Panc1 (cell line): ENCODE data around the gene MMD2. TPM values are rescaled to one million over a fixed set of nuclear protein-coding genes. Genes with fewer than 3 reads are reported as not detected.
A peak's percentile ranks its signal among the peaks of the same experiment; 100 is the strongest.
"Not testable (repeated sequence)": the region's sequence is repeated elsewhere in the genome, so short reads cannot be mapped to it uniquely, and the experiment has no call there.

Experiments
- ATAC-seq: fragments of 200-7000 bp; cut with Tn5 transposase; 2 replicates; pipeline ENCODE4 v1.9.1; 2020; ENCODE audit warnings: mild to moderate bottlenecking, moderate library complexity
- BruUV-seq: library from RNA; stranded (reverse); fragments of 400-500 nt; replicated peaks from 2 replicates; lab custom pipeline; 2021; lab: Mats Ljungman, UMichigan
- CTCF ChIA-PET: fragments of 300-600 bp; sonication (Branson Sonifier 250); formaldehyde crosslinking; loops from one replicate; lab custom pipeline; 2022; ENCODE audit warnings: antibody characterized with exemption; lab: Charles Lee
- POLR2A ChIA-PET: fragments of 300-600 bp; sonication (Branson Sonifier 250); formaldehyde crosslinking; loops from one replicate; lab custom pipeline; 2022; ENCODE audit warnings: antibody characterized with exemption; lab: Charles Lee
- DNase-seq: peaks from one replicate; pipeline ENCODE4 v3.0.0-alpha.2; 2010; ENCODE audit warnings: low read depth, low spot score
- H3K27ac ChIP-seq: 2 replicates; pipeline ENCODE4 v1.5.1; 2011; ENCODE audit warnings: mild to moderate bottlenecking, low read length, inconsistent platforms
- H3K27me3 ChIP-seq: fragments of 200-500 bp; sonication (Bioruptor generic); 2 replicates; pipeline ENCODE4 v1.6.0; 2014; ENCODE audit warnings: low read length, inconsistent platforms; ENCODE audit not compliant: control insufficient read depth, insufficient read depth
- H3K36me3 ChIP-seq: fragments of 200-500 bp; sonication (Bioruptor generic); 2 replicates; pipeline ENCODE4 v1.5.1; 2014; ENCODE audit warnings: inconsistent platforms, mild to moderate bottlenecking, low read length, moderate library complexity; ENCODE audit not compliant: control insufficient read depth, insufficient read depth
- H3K4me1 ChIP-seq: 2 replicates; pipeline ENCODE4 v1.5.1; 2011; ENCODE audit warnings: inconsistent platforms, mild to moderate bottlenecking, low read length, moderate library complexity; ENCODE audit not compliant: control insufficient read depth, insufficient read depth
- H3K4me3 ChIP-seq, 2 experiments: 2 replicates each; pipeline ENCODE4 v1.5.1; 2011 to 2012; ENCODE audit warnings: low read depth in 2 of 2, low read length in 2 of 2, mild to moderate bottlenecking in 2 of 2, inconsistent platforms in 1 of 2, moderate library complexity in 1 of 2
- H3K9me3 ChIP-seq: fragments of 200-500 bp; sonication (Bioruptor generic); 2 replicates; pipeline ENCODE4 v1.5.1; 2014; ENCODE audit warnings: low read depth, mild to moderate bottlenecking, inconsistent platforms, low read length, moderate library complexity; ENCODE audit not compliant: control insufficient read depth, insufficient read depth
- POLR2AphosphoS5 ChIP-seq: IDR thresholded peaks from 2 replicates; pipeline ENCODE4 v1.6.1; 2012; ENCODE audit warnings: mild to moderate bottlenecking, low read depth, low read length, moderate library complexity
- TCF7L2 ChIP-seq: IDR thresholded peaks from 2 replicates; pipeline ENCODE4 v1.6.1; 2011; ENCODE audit warnings: mild to moderate bottlenecking, low read depth, low read length, inconsistent platforms
- in situ Hi-C: cut with HindIII; loops from 2 replicates; pipeline ENCODE4 v1.10.0; 2016; ENCODE audit warnings: low sequenced_read_pairs, low pct_unique_long_range_greater_than_20kb
- intact Hi-C: fragments of 100-400 bp; cut with micrococcal nuclease; formaldehyde crosslinking; loops from one replicate; pipeline ENCODE4 v1.10.0; 2022; ENCODE audit not compliant: unreplicated experiment
- total RNA-seq: library from RNA; stranded (reverse); gene quantifications from one replicate; pipeline ENCODE4 v1.2.1, GENCODE V29; 2021; ENCODE audit not compliant: unreplicated experiment
- TF ChIP-seq, protein P1 (sequence below): fragments of 450-650 bp; IDR thresholded peaks from 2 replicates; pipeline ENCODE4 v1.5.1; 2017; ENCODE audit warnings: mild to moderate bottlenecking

The MMD2 gene
- total RNA-seq, 1 experiment from 2014 or later = not detected

DNA sequence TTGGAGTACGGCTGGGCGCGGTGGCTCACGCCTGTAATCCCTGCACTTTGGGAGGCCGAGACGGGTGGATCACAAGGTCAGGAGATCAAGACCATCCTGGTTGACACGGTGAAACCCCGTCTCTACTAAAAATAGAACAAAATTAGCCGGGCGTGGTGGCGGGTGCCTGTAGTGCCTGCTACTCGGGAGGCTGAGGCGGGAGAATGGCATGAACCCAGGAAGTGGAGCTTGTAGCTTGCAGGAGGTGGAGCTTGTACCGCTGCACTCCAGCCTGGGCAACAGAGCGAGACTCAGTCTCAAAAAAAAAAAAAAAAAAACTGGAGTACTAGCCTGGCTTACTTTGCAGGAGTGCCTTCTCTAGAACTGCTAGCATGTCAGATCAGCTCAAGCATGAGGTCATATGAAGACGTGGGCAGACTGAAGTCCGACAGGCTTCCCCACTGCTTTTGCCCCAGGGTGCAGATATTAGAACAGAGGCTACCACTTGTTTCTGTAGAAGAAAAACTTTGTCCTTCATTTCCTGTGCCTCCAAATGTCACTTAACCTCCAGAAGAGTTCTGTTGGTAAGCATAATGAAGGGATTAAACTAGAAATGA, 22.4 kb upstream of the MMD2 start:
- ChIA-PET POLR2A (interaction anchor here (0.6 kb wide), 1 partner anchor 122 kb away, joined by 4 read pairs; no protein-coding TSS in a partner anchor), CTCF (interaction anchor here (0.7 kb wide), 1 partner anchor 444 kb away, joined by 6 read pairs; no protein-coding TSS in a partner anchor)
- DNase-seq, in situ Hi-C loops, H3K4me1 ChIP-seq, ATAC-seq, BruUV-seq, H3K27me3 ChIP-seq, intact Hi-C loops, H3K27ac ChIP-seq, H3K9me3 ChIP-seq, H3K4me3 ChIP-seq: not testable (repeated sequence)
- H3K36me3 ChIP-seq = peaks cover 26% of the 10 kb centered on the region

GRCh38 chr7:4975626-4976025, 16.6 kb upstream of the MMD2 start:
- H3K9me3 ChIP-seq, BruUV-seq, H3K4me3 ChIP-seq, in situ Hi-C loops, POLR2A ChIA-PET, H3K27ac ChIP-seq, H3K4me1 ChIP-seq, H3K36me3 ChIP-seq, H3K27me3 ChIP-seq, ATAC-seq, CTCF ChIA-PET, DNase-seq: not testable (repeated sequence)
- intact Hi-C loops = loop anchor here (10.0 kb wide), 1 partner anchor 109 kb away; no protein-coding TSS in a partner anchor

DNA sequence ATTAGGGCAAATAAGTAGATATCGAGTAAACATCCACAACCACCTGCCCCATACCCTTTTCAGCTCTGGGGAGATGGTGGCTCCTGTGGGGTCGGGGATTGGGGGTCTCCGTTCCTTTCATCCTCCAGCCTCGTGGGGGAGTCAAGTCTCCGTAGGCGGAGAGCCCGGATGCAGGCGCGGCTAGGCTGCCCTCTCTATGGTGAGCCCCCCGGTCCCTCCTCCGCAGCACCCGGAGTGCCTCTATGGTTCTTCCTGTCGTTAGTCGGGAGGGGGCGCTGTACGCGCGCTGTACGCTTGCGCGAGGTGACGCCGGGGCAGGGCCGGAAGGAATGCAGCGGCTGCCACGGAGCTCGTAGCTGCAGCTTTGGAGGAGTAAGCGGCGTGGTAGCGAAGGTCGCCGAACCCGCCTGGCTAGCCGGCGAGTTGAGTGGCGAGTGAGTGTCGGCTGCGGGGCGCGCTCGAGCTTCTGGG, 14.8 kb upstream of the MMD2 start:
- H3K4me1 ChIP-seq = no peaks in the 10 kb centered on the region
- H3K9me3 ChIP-seq = no peaks in the 10 kb centered on the region
- no peaks in the 10 kb centered on the region for H3K27me3 ChIP-seq
- no TSS peak for BruUV-seq
- H3K27ac ChIP-seq = peak overlapping the region; percentile 70; the same call in 1 of the 2 replicates
- in situ Hi-C loops (no loop called here), intact Hi-C loops (loop anchor here (5.0 to 10.0 kb wide), 2 partner anchors 111 to 141 kb away; no protein-coding TSS in a partner anchor)
- peak; percentile 74 for DNase-seq
- peak; percentile 98 for ATAC-seq
- CTCF ChIA-PET = interaction anchor here (0.6 to 1.0 kb wide), 4 partner anchors 17 to 144 kb away, joined by 3 to 14 read pairs (median 5); no protein-coding TSS in a partner anchor
- TF ChIP-seq TCF7L2 = no peak
- TF ChIP-seq, protein P1, sequence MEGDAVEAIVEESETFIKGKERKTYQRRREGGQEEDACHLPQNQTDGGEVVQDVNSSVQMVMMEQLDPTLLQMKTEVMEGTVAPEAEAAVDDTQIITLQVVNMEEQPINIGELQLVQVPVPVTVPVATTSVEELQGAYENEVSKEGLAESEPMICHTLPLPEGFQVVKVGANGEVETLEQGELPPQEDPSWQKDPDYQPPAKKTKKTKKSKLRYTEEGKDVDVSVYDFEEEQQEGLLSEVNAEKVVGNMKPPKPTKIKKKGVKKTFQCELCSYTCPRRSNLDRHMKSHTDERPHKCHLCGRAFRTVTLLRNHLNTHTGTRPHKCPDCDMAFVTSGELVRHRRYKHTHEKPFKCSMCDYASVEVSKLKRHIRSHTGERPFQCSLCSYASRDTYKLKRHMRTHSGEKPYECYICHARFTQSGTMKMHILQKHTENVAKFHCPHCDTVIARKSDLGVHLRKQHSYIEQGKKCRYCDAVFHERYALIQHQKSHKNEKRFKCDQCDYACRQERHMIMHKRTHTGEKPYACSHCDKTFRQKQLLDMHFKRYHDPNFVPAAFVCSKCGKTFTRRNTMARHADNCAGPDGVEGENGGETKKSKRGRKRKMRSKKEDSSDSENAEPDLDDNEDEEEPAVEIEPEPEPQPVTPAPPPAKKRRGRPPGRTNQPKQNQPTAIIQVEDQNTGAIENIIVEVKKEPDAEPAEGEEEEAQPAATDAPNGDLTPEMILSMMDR = peak; percentile 95
- peak; percentile 94 for TF ChIP-seq POLR2AphosphoS5
- H3K36me3 ChIP-seq = no peaks in the 10 kb centered on the region
- POLR2A ChIA-PET = interaction anchor here (0.6 kb wide), 1 partner anchor 26 kb away, joined by 12 read pairs; no protein-coding TSS in a partner anchor
- H3K4me3 ChIP-seq = peak overlapping the region; percentile 72 to 73

DNA sequence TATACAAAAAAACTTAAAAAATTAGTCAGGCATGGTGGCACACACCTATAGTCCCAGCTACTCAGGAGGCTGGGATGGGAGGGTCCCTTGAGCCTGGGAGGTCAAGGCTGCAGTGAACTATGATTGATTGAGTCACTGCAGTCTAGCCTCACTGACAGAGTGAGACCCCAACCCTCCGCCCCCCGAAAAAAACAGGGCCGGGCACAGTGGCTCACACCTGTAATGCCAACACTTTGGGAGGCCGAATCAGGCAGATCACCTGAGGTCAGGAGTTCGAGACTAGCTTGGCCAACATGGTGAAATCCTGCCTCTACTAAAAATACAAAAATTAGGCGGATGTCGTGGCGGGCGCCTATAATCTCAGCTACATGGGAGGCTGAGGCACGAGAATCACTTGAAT, 13.5 kb upstream of the MMD2 start:
- CTCF ChIA-PET, H3K27me3 ChIP-seq, in situ Hi-C loops, H3K4me3 ChIP-seq, POLR2A ChIA-PET, BruUV-seq, H3K4me1 ChIP-seq, DNase-seq, H3K27ac ChIP-seq, ATAC-seq, H3K36me3 ChIP-seq, H3K9me3 ChIP-seq: not testable (repeated sequence)
- intact Hi-C loops = loop anchor here (5.0 to 10.0 kb wide), 2 partner anchors 112 to 140 kb away; no protein-coding TSS in a partner anchor
